AG10803 (cell line): ENCODE results near the gene KCNQ1OT1.

Experiments used
- DNase-seq: peaks from one replicate; pipeline ENCODE4 v3.0.0; 2010; ENCODE audit warnings: low read depth
- H3K4me3 ChIP-seq: 2 replicates; pipeline ENCODE4 v1.5.1; 2011; ENCODE audit warnings: mild to moderate bottlenecking, low read length, control low read depth
- TF ChIP-seq, protein P1 (sequence below): conservative IDR thresholded peaks from 2 replicates; pipeline ENCODE4 v1.5.1; 2011; ENCODE audit warnings: mild to moderate bottlenecking, low read length, control low read depth, inconsistent platforms

Gene KCNQ1OT1

DNA sequence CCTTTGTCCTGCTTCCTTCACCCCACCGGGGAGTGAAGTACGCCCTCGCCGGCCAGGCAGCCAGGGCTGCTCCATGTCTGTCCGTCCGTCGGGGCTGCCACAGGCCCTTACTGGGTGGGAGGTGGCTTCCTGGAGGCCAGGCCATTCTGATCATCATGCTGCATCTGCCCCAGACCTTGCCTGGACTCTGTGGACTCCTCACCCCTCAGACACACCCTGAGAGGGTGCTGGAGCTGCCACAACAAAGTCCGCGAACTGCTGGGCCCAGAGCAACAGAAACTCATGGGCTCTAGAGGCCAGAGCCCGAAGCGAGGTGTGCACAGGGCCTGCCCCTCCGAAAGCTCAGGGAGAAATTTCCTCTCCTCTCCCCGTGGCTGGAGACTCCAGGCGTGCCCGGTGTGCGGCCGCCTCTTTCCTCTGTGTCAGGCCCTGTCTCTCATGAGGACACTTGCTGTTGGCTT is 124.2 kb downstream of the KCNQ1OT1 start:
- no peak for DNase-seq
- TF ChIP-seq, protein P1, sequence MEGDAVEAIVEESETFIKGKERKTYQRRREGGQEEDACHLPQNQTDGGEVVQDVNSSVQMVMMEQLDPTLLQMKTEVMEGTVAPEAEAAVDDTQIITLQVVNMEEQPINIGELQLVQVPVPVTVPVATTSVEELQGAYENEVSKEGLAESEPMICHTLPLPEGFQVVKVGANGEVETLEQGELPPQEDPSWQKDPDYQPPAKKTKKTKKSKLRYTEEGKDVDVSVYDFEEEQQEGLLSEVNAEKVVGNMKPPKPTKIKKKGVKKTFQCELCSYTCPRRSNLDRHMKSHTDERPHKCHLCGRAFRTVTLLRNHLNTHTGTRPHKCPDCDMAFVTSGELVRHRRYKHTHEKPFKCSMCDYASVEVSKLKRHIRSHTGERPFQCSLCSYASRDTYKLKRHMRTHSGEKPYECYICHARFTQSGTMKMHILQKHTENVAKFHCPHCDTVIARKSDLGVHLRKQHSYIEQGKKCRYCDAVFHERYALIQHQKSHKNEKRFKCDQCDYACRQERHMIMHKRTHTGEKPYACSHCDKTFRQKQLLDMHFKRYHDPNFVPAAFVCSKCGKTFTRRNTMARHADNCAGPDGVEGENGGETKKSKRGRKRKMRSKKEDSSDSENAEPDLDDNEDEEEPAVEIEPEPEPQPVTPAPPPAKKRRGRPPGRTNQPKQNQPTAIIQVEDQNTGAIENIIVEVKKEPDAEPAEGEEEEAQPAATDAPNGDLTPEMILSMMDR, result no peak
- H3K4me3 ChIP-seq, result no peak overlapping the region

DNA sequence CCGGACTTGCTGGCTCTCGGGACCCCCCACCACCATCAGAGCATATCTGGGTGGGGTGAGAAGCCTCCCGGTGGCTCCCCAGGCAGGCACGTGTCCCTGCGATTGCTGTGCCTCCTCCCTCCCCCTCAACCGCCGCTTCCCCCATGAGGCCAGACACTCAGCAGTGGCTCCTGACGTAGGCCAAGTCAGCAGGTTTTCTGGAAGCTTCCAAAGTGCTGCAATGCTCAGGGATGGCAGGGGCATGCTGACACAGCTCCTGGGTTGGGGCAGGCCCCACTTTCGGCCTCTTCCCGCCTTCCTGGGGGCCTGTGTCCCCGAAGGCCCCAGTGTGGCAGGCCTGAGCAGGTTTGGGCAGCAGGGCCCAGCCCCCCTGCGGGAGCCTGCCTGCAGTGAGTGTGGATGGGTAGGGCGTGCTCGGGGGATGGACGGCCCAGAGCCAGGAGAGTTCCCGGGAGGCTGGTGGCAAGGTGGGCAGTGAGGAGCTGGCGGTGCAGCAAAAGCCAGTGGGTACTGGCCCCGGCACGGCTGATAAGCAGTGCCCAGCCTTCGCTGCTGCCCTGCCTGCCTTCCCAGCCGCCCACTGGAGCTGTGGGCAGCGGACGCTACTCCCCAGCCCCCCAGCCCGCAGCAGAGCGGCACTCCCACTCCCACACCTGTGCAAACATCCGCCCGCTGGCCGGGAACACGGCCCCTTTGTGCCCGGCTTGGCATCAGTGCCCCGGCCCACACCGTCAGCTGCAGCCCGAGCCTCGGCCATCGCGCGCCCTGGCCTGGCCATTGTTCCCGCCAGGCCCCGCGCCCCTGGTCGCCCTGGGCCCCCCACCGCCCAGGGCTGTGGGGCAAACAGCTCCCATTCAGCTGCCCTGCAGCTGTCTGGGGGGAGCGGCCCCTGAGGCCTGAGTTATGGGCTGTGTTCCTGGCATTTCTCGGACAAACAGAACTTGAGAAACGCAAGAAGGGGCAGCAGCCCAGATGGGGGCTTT is 125.0 kb downstream of the KCNQ1OT1 start:
- TF ChIP-seq, protein P1, result no peak
- no peak for DNase-seq
- H3K4me3 ChIP-seq, result no peak overlapping the region

GRCh38 chr11:2574043-2574552 is 125.7 kb downstream of the KCNQ1OT1 start:
- no peak for DNase-seq
- TF ChIP-seq, protein P1, result no peak
- no peak overlapping the region for H3K4me3 ChIP-seq

- TF ChIP-seq, protein P1, result no peak
Measured at GRCh38 chr11:2573240-2574042, 126.4 kb downstream of the KCNQ1OT1 start.

GRCh38 chr11:2572491-2573239 is 127.1 kb downstream of the KCNQ1OT1 start:
- TF ChIP-seq, protein P1, result no peak

More at GRCh38 chr11:2573240-2574042, 126.4 kb downstream of the KCNQ1OT1 start:
- DNase-seq, result no peak
- H3K4me3 ChIP-seq, result no peak overlapping the region

DNA sequence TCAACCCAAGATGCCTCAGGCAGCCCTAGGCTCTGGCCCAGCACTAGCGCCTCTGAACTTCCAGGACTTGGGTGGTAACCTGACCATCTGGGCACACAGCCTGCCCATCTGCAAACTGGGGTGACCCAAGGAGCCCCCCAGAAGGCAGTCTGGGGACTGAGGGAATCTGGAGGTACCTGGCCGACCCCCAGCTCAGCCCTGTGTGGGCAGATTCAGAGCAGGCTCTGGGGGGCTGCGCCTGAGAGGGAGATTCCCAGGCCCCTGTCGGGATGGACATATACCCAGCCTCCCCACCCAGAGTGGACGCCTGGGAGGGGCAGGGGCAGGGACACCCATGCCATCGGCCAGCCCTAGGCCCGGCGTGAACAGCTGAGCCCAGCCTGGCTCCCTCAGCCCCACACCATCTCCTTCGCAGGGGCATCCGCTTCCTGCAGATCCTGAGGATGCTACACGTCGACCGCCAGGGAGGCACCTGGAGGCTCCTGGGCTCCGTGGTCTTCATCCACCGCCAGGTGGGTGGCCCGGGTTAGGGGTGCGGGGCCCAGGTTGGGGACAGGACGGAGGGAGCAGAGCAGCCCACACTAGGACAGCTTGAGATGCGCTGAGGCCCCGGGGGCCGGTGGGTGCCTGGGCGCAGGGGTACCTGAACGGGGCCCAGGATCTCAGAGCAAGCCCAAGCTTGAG is 128.1 kb downstream of the KCNQ1OT1 start:
- no peak for DNase-seq
- H3K4me3 ChIP-seq, result no peak overlapping the region
- TF ChIP-seq, protein P1, result no peak

More at GRCh38 chr11:2572491-2573239, 127.1 kb downstream of the KCNQ1OT1 start:
- H3K4me3 ChIP-seq, result no peak overlapping the region
- DNase-seq, result no peak
